Measurements from ENCODE around the gene BCL11B. TPM values are rescaled to one million over a fixed set of nuclear protein-coding genes. Genes with fewer than 3 reads are reported as not detected.

The BCL11B gene
- total RNA-seq, 4 donors from 2014 or later, result 0.21 to 0.78 (median 0.26) TPM

DNA sequence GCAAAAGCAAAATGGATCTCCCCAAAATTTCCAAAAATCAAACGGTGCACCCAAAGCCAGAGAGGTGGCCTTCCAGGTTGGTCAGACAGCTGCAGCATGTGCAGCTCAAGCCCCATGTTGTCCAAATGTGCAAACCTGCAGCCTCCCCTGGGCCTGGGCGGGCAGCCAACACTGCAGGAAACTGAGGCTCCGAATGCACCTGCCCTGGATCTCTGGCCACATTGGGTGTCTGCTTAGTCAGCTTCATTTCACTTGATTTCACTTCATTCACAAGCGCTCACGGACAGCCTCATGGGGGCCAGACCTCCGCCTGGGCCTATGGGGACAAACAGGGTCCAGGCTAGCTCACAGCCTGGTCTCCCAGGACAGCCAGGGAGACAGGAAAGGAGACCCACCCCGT is 59.8 kb downstream of the BCL11B start:
- H3K27ac ChIP-seq, result no peak overlapping the region
- H3K36me3 ChIP-seq, result no peaks in the 10 kb centered on the region
- no peaks in the 10 kb centered on the region for H3K9me3 ChIP-seq
- peaks cover 0 to 13% (median 0%) of the 10 kb centered on the region in 4 donors for H3K4me1 ChIP-seq
- H3K27me3 ChIP-seq, result no peaks in the 10 kb centered on the region
- WGBS, 2 donors, result 84 to 90% methylated on average over 7 of the region's 7 CpGs
- DNase-seq (ENCODE audit: low spot score in 2 of 2), result no peak
- no peak for TF ChIP-seq POLR2A (IDR thresholded peaks at IDR 0.05)
- TF ChIP-seq, protein P1, sequence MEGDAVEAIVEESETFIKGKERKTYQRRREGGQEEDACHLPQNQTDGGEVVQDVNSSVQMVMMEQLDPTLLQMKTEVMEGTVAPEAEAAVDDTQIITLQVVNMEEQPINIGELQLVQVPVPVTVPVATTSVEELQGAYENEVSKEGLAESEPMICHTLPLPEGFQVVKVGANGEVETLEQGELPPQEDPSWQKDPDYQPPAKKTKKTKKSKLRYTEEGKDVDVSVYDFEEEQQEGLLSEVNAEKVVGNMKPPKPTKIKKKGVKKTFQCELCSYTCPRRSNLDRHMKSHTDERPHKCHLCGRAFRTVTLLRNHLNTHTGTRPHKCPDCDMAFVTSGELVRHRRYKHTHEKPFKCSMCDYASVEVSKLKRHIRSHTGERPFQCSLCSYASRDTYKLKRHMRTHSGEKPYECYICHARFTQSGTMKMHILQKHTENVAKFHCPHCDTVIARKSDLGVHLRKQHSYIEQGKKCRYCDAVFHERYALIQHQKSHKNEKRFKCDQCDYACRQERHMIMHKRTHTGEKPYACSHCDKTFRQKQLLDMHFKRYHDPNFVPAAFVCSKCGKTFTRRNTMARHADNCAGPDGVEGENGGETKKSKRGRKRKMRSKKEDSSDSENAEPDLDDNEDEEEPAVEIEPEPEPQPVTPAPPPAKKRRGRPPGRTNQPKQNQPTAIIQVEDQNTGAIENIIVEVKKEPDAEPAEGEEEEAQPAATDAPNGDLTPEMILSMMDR (IDR thresholded peaks at IDR 0.05), result no peak
- no peak for TF ChIP-seq EP300 (IDR thresholded peaks at IDR 0.05)
- no peak overlapping the region for H3K4me3 ChIP-seq

DNA sequence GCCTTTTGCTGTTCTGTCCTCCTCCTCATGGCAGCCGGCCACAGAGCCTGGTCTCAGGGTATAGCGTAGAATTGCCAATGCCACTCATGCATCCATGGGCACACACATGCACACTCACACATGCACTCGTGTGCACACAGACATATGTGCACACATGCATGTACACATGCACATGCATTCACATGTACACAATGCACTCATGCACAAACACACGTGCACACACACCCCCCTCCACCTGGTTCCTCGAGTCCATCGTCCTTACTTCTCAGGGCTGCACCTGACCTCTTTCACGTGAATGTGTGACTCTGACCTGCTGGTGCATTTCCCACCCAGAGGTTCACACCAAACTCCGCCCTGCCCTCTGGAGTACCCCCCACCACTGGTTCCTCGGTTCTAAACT is 60.6 kb downstream of the BCL11B start:
- H3K36me3 ChIP-seq, result no peaks in the 10 kb centered on the region
- H3K9me3 ChIP-seq, result no peaks in the 10 kb centered on the region
- H3K4me3 ChIP-seq, result no peak overlapping the region
- 81 to 84% methylated on average over 9 of the region's 9 CpGs for WGBS, 2 donors
- no peak overlapping the region for H3K27ac ChIP-seq
- H3K27me3 ChIP-seq, result no peaks in the 10 kb centered on the region
- DNase-seq (ENCODE audit: low spot score in 2 of 2), result no peak
- peaks cover 0 to 13% (median 0%) of the 10 kb centered on the region in 4 donors for H3K4me1 ChIP-seq
- TF ChIP-seq POLR2A (IDR thresholded peaks at IDR 0.05), result no peak
- TF ChIP-seq, protein P1 (IDR thresholded peaks at IDR 0.05), result no peak
- TF ChIP-seq EP300 (IDR thresholded peaks at IDR 0.05), result no peak

DNA sequence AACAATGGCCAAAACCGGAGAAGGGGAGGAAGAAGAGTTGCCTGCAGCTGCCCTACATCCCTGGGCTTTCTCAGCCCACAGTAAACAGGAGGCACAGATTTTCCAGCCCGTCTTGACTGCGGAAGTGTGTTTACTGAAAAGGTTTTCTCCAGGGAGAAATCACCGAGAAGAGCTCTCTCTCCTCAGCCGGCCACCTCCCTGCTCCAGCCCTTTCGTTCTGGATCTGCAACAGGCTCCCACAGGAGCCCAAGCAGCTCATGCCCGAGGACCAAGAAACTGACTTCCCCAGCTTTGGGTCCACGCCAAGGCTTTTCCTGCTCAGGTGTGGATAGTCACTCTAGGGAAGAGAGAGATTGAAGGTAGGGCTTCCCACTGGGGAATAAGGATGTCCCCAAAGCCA is 61.7 kb downstream of the BCL11B start:
- TF ChIP-seq POLR2A (IDR thresholded peaks at IDR 0.05), result no peak
- no peak for TF ChIP-seq EP300 (IDR thresholded peaks at IDR 0.05)
- TF ChIP-seq, protein P1 (IDR thresholded peaks at IDR 0.05), result no peak
- WGBS, 2 donors, result 47 to 63% methylated on average over 8 of the region's 8 CpGs

DNA sequence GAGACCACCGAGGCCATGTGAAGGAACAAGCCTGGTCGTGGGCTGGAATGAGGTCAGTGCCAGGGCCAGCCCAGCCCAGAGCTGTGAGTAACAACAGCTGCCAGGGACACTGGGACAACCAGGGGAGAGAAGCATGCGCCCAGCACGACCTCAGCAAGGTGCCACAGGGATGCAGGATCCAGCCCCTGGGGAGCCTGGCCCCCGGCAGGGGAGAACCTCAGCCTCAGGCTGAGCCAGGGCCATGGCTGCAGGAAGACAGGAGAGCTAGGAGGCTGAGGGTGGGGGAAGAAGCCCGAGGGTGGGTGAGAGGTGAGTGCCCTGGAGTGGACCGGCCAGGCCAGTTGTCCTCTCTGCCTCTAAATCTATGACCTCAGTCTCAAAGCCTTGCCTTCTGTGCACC is 62.6 kb downstream of the BCL11B start:
- DNase-seq (ENCODE audit: low spot score in 2 of 2), result no peak
- no peak overlapping the region for H3K4me3 ChIP-seq
- H3K9me3 ChIP-seq, result no peaks in the 10 kb centered on the region
- no peak overlapping the region for H3K27ac ChIP-seq
- 71 to 74% methylated on average over 5 to 7 of the region's 7 CpGs for WGBS, 2 donors
- TF ChIP-seq, protein P1 (IDR thresholded peaks at IDR 0.05), result no peak
- no peak for TF ChIP-seq POLR2A (IDR thresholded peaks at IDR 0.05)
- TF ChIP-seq EP300 (IDR thresholded peaks at IDR 0.05), result no peak
- no peaks in the 10 kb centered on the region for H3K27me3 ChIP-seq
- no peaks in the 10 kb centered on the region for H3K4me1 ChIP-seq
- H3K36me3 ChIP-seq, result no peaks in the 10 kb centered on the region

More for the DNA sequence above, 61.7 kb downstream of the BCL11B start:
- Histone ChIP-seq H3K9me3 (no peaks in the 10 kb centered on the region), H3K4me3 (no peak overlapping the region), H3K27ac (no peak overlapping the region), H3K4me1 (peaks cover 0 to 6% (median 0%) of the 10 kb centered on the region in 4 donors), H3K36me3 (no peaks in the 10 kb centered on the region), H3K27me3 (no peaks in the 10 kb centered on the region)
- no peak for DNase-seq (ENCODE audit: low spot score in 2 of 2)

DNA sequence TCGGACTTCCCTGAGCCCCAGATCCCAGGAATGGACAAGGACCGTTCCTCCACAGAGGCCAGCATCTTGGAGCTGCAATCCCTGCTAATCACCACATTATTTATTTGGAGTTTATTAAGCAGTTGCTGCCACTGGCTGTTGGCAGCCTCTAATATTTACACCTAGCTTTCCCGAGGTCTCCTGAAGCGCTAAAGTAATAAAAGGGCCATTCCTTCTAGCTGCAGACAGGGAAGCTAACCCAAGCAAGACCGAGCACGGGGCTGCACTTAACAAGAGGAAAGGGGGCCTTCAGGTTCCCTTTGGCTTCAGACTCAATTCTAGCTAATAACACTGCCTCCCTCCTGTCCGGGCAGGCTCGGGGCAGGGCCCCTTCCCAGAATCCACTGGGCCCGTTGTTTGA is 63.7 kb downstream of the BCL11B start:
- Histone ChIP-seq H3K4me3 (no peak overlapping the region), H3K9me3 (no peaks in the 10 kb centered on the region), H3K27ac (no peak overlapping the region), H3K36me3 (no peaks in the 10 kb centered on the region), H3K27me3 (no peaks in the 10 kb centered on the region), H3K4me1 (no peaks in the 10 kb centered on the region)
- TF ChIP-seq, protein P1 (IDR thresholded peaks at IDR 0.05), result no peak
- no peak for TF ChIP-seq EP300 (IDR thresholded peaks at IDR 0.05)
- DNase-seq (ENCODE audit: low spot score in 2 of 2), result no peak
- 67 to 69% methylated on average over 9 of the region's 9 CpGs for WGBS, 2 donors

All from tibial nerve (tissue), 4 donors.